Measurements from ENCODE around the gene KRTAP10-5. TPM values are rescaled to one million over a fixed set of nuclear protein-coding genes. Genes with fewer than 3 reads are reported as not detected.

KRTAP10-5 gene
- total RNA-seq, 1 experiment from 2014 or later = not detected

- no peak for DNase-seq (ENCODE audit: low read depth, low spot score)
- POLR2A ChIA-PET = no interaction called here
Observed at GRCh38 chr21:44569861-44570517, 10.4 kb downstream of the KRTAP10-5 start.

DNA sequence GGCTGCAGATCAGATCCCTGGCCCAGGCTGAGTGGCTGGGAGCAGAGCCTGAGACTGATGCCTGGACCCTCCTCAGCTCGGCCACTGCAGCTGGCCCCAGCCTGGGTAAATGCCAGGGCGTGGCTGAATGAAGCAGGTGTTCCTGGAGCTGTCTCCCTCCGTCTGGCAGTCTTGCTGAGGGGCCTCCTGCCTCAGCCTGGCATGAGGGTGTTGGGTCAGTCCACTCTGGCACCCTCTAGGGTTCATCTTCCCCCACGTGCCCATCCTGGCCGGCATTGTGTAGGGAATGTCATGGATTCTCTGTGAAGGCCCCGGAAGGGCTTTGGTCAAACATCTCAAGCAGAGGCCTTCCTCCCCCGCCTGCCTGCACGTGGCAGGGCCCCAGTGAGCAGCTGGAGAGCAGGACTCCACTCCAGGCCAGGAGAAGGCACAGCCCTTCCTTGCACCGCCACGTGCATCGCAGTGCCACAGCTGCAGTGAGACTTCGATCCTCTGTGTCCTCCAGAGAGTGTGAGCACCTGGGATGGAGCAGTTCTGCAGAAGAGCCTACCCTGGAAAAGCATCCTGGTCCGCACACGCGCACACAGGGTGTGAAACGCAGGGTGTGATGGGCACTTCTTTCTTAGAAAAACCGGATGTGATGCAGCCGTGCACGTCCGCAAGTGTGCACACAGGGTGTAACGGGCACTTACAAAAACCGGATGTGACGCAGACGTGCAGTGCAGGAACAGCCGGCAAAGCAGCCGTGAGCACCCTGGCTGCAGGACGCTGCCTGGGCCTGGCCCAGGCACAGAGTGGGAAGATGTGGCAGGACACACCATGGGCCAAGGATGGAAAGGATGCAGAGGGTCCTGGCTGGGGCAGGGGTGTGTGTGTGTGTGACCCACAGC, 11.5 kb downstream of the KRTAP10-5 start:
- Histone ChIP-seq H3K9me3 (ENCODE audit: control insufficient read depth in 1 of 2, insufficient read depth in 1 of 2, low read depth in 1 of 2, low read length in 2 of 2) (no peaks in the 10 kb centered on the region), H4K20me1 (ENCODE audit: insufficient read depth) (no peaks in the 10 kb centered on the region), H3K4me3 (replicated peaks in 1 of 2; ENCODE audit: low read depth in 1 of 2, low read length in 2 of 2) (no peak overlapping the region), H3K27ac (ENCODE audit: low read depth, low read length) (no peak overlapping the region), H3K36me3 (ENCODE audit: control insufficient read depth in 1 of 2, insufficient read depth in 2 of 2, low read length in 2 of 2) (no peaks in the 10 kb centered on the region), H3K9ac (ENCODE audit: low read length) (no peak overlapping the region), H3K4me1 (ENCODE audit: control insufficient read depth in 1 of 2, insufficient read depth in 2 of 2, low read length in 2 of 2) (no peaks in the 10 kb centered on the region), H3K9me2 (ENCODE audit: insufficient read depth) (no peaks in the 10 kb centered on the region), H2AFZ (ENCODE audit: low read depth, low read length, poor library complexity, severe bottlenecking) (no peak overlapping the region), H3K79me2 (ENCODE audit: insufficient read depth, low read length) (no peaks in the 10 kb centered on the region), H3K27me3 (ENCODE audit: insufficient read depth, low read length) (peaks cover 6% of the 10 kb centered on the region), H3K4me2 (ENCODE audit: low read length) (no peak overlapping the region)
- ATAC-seq (no peak; the same call in 1 of the 2 replicates), DNase-seq (ENCODE audit: low read depth, low spot score) (no peak)
- ChIA-PET RAD21 (ENCODE audit: low non-redundant PET in 1 of 2, low total read pairs in 2 of 2, uncharacterized antibody in 2 of 2, unreplicated experiment in 2 of 2) (no interaction called here), POLR2A (no interaction called here), CTCF (no interaction called here)
- intact Hi-C loops (cut with micrococcal nuclease) = loop anchor here (10.0 kb wide), 1 partner anchor 106 kb away; no protein-coding TSS in a partner anchor
- no TSS peak for BruUV-seq (replicated peaks)
- no peak for TF ChIP-seq POLR2AphosphoS5 (IDR thresholded peaks at IDR 0.05; ENCODE audit: low read depth, low read length)
- no peak for TF ChIP-seq YY1 (IDR thresholded peaks at IDR 0.05; ENCODE audit: extremely low read depth, insufficient replicate concordance, low read depth, low read length)
- TF ChIP-seq SP1 (IDR thresholded peaks at IDR 0.05; ENCODE audit: low read depth) = no peak
- no peak for TF ChIP-seq CBX3 (IDR thresholded peaks at IDR 0.05; ENCODE audit: low read depth)
- no peak for TF ChIP-seq CTCF (IDR thresholded peaks at IDR 0.05 in 2 of 3, conservative IDR thresholded peaks at IDR 0.05 in 1 of 3; ENCODE audit: borderline replicate concordance in 1 of 3, insufficient read depth in 1 of 3, low read depth in 2 of 3, low read length in 2 of 3)
- no peak for TF ChIP-seq SIN3A (IDR thresholded peaks at IDR 0.05; ENCODE audit: low read depth)
- no peak for TF ChIP-seq CEBPB (IDR thresholded peaks at IDR 0.05; ENCODE audit: low read depth)
- no peak for TF ChIP-seq ATF3 (IDR thresholded peaks at IDR 0.05)
- no peak for TF ChIP-seq ELF1 (IDR thresholded peaks at IDR 0.05; ENCODE audit: borderline replicate concordance, low read depth)
- TF ChIP-seq EZH2phosphoT487 (IDR thresholded peaks at IDR 0.05; ENCODE audit: borderline replicate concordance) = no peak
- no peak for TF ChIP-seq TCF7L2 (IDR thresholded peaks at IDR 0.05; ENCODE audit: borderline replicate concordance, extremely low read depth, insufficient read depth, insufficient read length)

More at GRCh38 chr21:44569861-44570517, 10.4 kb downstream of the KRTAP10-5 start:
- H3K9me2 ChIP-seq (ENCODE audit: insufficient read depth) = no peaks in the 10 kb centered on the region
- no peak for TF ChIP-seq RAD21 (IDR thresholded peaks at IDR 0.05; ENCODE audit: low read depth)
- no peak for TF ChIP-seq EZH2phosphoT487 (IDR thresholded peaks at IDR 0.05; ENCODE audit: borderline replicate concordance)
- no peak for TF ChIP-seq JUND (IDR thresholded peaks at IDR 0.05)
- TF ChIP-seq EZH2 (IDR thresholded peaks at IDR 0.05) = no peak
- no TSS peak for BruUV-seq (replicated peaks)
- no peaks in the 10 kb centered on the region for H3K36me3 ChIP-seq (ENCODE audit: control insufficient read depth in 1 of 2, insufficient read depth in 2 of 2, low read length in 2 of 2)
- H2AFZ ChIP-seq (ENCODE audit: low read depth, low read length, poor library complexity, severe bottlenecking) = no peak overlapping the region
- H3K79me2 ChIP-seq (ENCODE audit: insufficient read depth, low read length) = no peaks in the 10 kb centered on the region
- H3K4me3 ChIP-seq (replicated peaks in 1 of 2; ENCODE audit: low read depth in 1 of 2, low read length in 2 of 2) = no peak overlapping the region
- H3K4me1 ChIP-seq (ENCODE audit: control insufficient read depth in 1 of 2, insufficient read depth in 2 of 2, low read length in 2 of 2) = peaks cover 0 to 3% of the 10 kb centered on the region in 2 experiments; a peak in 1 of 4 replicates
- H4K20me1 ChIP-seq (ENCODE audit: insufficient read depth) = no peaks in the 10 kb centered on the region
- ChIA-PET CTCF (no interaction called here), RAD21 (ENCODE audit: low non-redundant PET in 1 of 2, low total read pairs in 2 of 2, uncharacterized antibody in 2 of 2, unreplicated experiment in 2 of 2) (no interaction called here)
- no peak for ATAC-seq
- intact Hi-C loops (cut with micrococcal nuclease) = loop anchor here (10.0 kb wide), 1 partner anchor 105 kb away; no protein-coding TSS in a partner anchor
- H3K9me3 ChIP-seq (ENCODE audit: control insufficient read depth in 1 of 2, insufficient read depth in 1 of 2, low read depth in 1 of 2, low read length in 2 of 2) = no peaks in the 10 kb centered on the region
- H3K27me3 ChIP-seq (ENCODE audit: insufficient read depth, low read length) = peaks cover 6% of the 10 kb centered on the region
- H3K9ac ChIP-seq (ENCODE audit: low read length) = no peak overlapping the region
- no peak overlapping the region for H3K4me2 ChIP-seq (ENCODE audit: low read length)
- H3K27ac ChIP-seq (ENCODE audit: low read depth, low read length) = no peak overlapping the region
